ENCODE data around the gene RET.

The RET gene

DNA sequence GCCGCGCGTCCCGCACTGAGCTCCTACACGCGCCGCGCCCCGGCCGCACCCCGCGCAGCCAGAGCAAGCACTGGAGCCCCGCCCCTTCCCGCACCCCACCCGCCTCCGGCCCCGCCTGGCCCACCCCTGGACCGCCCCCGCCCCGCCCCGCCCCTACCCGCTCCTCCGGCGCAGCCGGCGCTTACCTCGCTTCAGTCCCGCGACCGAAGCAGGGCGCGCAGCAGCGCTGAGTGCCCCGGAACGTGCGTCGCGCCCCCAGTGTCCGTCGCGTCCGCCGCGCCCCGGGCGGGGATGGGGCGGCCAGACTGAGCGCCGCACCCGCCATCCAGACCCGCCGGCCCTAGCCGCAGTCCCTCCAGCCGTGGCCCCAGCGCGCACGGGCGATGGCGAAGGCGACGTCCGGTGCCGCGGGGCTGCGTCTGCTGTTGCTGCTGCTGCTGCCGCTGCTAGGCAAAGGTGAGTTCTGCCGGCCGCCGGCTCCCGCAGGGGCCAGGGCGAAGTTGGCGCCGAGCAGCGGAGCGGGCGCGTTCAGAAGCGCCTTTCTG is at the start of gene RET:
Gene RET (plus strand): TSS at position 194 of the 545 bp plus-strand sequence. CDS start 190 bp downstream, at position 384.
- DNase-seq: no peak

DNA sequence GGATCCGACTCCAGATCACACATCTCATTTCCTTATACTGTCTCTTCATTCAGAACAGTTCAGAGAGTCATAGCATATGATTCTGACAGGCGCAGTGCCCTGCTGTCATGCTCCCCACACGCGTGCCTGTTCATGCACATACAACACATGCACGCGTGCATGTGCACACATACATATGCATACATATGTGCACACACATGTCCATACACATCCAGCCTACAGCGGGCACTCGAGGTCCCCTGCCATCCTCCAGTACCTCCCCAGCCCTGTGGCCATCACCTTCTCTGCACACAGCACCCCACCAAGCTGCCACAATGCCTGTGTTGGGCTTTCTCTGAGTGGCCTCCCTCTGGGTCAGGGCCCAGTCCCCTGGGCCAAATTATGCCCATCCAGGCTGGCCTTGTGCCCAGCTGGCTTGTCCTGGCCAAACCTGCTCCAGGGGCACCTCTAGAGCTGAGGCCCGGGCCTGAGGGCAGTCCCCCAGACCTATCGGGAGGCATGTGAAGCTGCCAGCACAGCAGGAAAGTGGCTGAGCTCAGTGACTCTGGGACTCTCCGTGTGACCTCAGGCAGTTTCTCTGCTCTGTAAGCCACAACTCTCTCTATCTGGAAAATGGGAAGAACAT is 49.4 kb upstream of the RET start:
- no peak for DNase-seq

DNA sequence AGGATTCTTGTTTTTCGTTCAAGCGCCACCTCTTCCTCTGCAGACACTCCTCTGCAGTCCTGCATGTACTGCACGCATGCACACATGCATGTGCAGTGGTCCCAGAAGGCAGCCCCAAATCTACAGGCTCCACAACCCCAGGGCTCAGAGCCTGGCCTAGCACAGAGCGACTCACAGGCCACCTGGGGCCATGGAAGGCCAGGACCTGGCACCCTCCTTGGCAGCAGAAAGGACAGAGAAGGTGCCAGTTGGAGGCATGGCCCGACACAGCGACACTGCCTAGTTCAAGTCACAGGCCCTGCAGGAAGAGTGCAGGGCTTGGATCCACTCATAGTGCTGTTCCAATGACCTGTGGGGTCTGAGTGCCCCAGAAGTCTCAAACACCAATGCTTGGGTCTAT is 48.7 kb upstream of the RET start:
- no peak for DNase-seq

DNA sequence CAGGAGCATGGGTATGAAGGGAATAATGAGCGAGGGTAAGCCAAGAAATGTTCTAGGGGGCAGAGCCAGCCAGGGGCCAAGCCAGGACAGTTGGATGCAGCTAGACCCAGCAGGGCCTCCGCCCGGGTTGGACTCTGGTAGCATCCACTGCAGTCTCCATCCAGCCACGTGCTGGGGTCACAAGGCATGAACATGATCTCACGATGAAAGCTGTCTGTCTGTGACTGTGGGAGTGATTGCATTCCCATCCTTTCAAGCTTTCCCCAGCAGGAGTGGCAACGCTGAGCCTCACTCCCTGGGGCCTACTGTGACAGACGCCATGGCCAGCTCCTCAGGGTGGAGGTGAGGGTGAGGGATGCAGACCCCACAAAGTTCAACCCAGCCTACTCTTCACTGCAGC is 47.8 kb upstream of the RET start:
- DNase-seq: no peak

DNA sequence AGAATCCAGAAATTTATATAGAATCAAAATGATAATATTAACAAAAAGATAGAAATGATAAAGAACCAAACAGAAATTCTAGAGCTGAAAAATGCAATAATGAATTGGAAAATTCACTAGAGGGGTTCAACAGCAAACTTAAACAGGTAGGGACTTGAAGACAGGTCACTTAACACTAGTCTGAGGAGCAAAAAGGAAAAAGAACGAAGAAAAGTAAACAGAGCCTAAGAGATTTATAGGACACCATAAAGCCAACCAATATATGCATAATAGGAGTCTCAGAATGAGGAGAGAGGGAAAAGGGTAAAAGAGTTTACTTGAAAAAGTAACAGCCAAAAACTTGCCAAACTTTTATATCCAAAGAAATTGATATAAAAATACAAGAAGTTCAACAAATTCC is 44.3 kb upstream of the RET start:
- DNase-seq: no peak

DNA sequence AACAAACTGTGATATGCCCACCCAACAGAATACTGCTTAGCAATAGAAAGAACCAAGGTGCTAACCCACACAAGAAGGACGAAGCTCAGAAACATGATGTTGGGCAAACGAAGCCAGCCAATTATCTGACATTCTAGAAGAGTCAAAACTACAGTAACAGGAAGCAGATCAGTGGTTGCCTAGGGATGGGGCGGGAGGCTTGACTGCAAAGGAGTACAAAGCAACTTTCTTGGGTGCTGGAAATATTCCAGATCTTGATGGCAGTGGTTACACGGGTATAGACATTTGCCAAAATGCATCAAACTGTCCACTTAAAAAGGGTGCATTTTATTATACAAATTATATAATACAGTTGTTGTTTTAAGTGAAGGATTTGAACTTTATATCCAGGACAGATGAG is 41.1 kb upstream of the RET start:
- no peak for DNase-seq

DNA sequence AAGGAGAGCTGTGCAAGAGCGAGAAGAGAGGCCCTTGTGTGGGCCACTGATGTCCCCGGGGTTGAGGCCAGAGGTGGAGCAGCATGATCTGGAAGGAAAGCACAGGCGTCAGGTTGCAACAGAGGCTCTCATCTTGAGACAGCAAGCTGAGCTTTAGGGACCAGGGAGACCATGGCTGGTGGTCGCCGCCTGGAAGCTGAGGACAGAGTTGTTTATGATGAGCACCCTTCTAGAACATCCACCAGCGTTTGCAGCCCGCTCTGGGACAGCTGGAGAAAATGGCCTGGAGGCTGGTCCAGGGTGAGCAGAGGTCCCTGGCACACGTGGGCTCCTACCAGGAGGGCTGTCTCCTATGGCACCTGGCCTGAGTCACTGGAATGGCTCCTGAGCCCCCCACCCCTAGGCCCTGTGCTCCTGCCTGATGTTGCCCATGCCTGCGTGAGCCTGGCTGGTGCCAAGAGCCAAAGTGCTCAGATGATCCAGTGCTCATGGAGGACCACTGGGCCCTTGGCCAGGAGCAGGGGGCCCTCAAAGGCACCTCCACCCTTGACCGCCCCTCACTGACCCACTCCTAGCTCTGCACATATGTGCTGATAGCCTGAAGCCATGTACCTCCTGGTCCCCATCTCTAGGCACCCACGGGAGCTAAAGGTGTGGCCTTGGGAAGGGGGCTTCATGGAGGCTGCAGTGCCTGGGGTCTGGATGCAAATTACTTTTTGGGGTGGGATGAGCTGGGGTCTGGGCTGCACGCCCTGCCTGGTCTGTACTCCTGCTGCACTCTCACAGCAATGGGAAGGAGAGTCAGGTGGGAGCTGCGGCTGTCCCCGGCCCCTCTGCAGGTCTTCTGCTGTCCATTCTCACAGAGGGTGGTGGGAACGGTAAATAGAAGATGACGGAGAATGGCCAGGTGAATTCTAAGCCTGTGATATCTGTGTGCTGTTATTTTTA is 40.1 kb upstream of the RET start:
- no peak for DNase-seq

DNA sequence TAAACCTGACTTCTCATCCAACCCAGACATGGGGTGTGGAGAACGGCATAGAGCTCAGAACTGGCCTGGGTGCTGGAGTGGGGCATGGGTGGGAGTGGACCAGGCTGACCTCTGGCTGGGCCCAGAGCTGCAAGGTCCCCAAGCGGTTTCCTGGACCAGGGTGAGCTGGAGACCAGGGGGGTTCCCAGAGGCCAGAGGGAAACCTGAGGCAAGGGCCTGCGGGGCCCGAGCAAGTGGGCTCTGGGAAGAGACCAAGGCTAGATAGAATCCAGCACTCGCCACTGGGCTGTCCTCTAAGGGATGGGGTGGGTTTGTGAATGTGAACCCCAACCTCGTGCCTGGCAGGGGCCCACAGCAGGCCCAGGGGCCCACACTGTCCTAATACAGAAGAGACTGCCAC is 39.4 kb upstream of the RET start:
- no peak for DNase-seq

DNA sequence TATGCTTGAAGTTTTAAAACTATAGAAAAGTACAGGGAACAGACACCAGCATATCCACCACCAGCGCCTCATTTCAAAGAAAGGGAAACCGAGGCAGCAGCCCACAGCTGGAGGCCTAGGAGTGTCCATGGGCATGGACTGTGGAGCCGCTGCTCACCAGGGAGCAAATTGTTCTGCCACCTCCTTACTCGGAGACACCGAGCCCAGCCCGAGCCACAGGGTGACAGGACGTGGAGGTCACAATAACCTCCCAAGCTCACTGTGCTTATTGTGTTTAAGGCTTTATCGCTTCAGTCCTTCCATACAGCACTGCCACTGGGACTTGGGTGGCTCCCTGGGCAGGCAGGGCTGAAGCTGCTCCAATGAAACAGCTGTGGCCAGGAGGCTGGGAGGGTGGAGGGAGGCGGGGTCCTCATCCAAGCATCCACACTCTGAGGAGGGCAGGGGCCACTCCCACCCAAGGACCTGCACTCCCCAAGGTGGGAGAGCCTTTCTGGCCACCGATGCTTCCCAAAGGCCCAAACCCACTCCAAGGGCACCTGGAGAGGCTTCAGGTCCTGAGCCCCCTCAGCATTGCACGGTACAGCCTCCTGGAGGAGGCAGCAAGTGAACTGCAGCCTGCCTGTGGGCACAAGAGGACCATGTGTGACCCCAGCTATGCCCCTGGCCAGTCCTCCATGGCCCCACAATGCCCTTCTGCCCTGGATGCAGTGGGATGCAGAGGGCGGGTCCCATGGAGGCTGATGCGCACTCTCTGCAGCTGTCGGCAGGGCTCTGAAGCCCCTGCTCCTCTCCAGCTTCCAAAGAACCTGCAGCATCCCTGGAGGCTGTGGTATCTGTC is 38.7 kb upstream of the RET start:
- no peak for DNase-seq

DNA sequence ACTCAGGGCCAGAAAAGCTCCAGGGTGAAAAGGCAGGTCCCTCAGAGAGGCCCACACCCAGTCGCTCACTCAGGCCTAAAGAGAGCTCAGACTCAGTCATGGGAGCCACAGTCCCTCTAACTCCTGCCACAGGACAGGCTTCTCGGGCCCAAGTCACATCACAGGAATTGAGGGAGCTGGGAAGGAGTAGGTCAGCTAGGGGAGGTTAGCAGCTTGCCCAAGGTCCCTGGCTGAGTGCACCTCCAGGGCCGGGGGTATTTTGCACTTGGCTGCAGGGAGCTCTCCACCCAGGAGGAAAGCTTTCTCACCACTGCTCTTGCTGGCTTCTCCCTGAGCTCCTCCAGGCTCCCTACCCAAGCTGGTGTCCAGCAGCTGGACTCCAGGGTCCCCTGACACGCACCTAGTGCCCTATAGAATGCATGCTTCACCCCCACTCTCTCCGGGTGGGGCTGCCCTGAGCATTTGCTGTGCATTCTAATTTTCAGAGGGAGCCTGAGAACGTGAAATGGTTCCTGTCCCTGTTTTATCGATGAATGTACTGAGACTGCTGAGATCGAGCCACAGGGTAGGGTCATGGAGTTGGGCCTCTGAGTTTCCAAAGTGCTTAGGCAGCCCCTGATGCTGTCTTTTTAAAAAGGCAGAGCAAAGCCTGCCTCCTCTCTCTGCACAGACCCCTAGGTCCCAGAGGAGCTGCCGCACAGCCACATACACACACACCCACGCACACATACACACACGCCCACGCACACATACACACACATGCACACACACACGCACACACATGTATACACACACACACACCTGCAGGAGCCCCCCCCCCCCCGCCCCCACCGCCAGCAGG is 37.9 kb upstream of the RET start:
- DNase-seq: no peak

DNA sequence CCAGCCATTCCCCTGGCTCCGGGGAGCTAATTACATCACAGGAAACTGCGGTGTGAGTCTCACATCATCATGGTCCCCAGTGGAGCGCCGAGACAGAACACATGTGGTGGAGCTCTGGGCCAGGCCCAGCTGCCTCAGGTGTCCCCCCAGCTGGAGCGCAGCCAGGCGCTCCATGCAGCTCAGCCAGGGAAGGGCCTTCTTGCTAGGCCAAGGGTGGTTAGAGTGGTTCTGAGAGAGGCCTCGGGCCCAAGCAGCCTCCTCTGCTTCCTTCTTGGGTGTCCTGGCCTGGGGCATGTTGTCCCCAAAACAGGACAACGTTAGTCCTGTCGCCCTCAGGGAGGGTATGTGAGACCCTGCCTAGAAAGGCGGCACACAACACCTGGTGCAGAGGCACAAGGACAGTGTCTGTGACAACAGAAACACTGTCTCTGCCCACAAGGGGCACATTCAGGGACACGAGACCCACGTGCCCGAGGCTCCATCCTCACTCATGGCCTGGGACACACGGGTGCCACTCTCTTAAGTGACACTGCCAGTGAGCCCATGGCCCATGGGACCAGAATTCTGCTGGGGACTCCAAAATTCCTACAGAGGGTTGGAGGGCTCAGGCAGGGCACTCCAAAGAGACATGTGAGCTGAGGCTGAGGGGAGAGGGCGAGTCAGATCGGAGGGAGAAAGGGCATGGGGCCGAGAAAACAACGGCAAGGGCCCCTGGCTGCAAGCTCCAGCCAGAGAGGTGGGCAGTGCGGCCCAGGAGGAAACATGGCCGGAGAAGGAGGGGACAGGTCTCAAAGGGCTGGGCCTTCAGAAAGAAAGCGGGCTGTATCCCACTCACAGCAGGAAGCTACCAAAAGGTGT is 37.0 kb upstream of the RET start:
- no peak for DNase-seq

DNA sequence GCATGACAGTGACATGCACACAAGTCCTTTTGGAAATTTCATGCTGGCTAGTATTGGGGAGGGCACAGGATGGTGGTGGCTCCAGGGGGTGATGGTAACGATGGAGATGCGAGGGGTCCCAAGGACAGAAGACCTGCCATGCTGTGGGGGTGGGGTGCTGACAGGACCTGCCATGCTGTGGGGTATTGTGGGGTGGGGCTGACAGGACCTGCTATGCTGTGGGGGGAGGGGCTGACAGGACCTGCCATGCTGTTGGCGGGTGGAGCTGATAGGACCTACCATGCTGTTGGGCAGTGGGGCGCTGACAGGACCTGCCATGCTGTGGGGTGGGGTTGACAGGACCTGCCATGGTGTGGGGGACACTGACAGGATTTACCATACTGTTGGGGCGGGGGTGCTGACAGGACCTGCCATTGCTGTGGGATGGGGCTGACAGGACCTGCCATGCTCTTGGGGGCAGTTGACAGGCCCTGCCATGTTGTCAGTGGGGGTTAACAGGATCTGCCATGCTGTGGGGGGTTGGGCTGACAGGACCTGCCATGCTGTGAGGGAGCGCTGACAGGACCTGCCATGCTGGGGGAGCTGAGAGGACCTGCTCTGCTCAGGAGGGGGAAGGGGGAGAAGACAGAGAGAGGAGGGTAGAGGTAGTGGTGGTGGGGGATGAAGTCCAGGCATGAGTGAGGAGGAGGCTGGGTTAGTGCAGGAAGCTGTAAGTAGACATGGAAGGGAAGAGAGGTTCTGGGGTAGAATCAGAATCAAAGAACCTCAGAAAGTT is 36.2 kb upstream of the RET start:
- no peak for DNase-seq

DNA sequence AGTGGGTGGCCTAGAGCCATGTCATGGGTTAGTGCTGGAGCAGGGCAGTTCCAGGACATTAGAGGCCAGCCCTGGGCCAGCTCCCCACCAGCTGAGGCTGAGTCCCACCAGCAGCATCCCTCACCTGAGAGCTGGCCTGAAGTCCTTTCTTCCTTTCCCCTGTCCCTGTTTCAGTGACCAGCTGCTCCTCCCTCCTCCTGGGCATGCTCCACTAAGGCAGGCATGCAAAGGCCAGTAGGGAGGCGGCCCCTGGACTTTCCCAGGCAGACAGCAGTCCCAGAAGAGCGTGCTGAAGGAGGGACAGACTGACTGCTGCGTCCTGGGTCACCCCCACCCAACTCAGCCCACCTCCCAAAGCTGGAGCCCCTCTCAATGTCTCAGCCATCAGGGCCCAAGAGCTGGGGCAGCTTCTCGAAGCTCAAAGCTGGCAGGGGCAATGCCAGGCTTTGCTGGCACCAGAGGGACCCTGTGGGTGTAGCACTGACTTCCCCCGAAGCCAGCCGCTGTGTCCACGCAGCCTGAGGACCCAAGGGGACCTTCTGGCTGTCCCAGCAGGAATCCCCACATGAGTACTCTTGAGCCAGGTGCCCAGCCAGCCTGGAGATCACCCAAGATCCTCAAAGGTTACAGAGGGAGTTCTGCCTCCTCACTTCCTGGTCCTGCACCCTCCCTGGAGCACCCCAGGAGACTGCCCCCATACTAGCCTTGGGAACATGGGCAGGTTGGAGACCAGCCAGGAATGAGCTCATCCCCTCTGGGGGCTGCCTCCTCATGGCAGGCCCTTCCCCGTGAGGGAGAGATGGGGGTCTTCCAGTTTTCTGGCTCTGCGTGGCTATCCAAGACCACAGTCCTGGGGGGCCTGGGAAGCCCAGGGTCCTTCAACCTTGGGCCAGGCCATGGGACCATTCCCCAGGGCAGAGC is 35.2 kb upstream of the RET start:
- DNase-seq: no peak

DNA sequence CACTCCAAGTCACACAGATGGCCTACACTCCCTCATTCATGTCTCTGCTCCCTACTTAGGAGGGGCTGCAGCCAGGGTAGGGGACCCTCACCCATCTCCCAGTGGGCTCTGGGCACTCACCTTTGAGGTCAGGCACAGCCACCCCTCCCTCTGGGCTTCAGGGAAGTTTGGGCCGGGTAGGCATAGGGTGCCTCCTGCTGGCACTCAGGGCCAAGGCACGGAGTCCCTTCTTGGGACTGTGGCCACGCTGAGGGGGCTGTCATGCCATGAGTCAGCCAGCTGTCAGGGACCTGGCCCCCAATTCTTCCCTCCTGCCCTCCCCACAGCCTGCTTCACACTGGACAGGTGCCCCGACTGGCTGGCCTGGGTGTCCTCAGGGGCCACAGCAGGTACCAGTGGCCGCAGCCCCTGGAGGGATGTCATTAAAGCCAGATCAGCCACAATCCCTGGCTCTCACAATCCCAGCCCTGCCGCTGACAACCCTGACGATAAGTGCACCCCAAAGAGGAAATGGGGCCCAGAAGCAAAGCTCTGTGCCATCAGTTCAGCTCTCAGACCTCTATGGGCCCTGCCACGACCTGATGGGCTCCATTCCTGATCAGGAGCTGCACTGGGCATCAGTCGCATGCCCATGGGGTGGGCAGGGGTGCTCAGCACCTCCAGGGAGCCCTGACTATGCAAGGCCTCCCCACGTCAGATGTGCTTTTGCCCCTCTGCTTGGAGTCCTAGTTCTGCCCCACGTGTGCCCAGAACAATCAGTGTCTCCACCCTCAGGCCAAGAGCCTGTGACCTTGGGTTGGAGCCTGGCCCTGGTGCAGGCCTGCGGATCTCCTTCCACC is 34.1 kb upstream of the RET start:
- no peak for DNase-seq

DNA sequence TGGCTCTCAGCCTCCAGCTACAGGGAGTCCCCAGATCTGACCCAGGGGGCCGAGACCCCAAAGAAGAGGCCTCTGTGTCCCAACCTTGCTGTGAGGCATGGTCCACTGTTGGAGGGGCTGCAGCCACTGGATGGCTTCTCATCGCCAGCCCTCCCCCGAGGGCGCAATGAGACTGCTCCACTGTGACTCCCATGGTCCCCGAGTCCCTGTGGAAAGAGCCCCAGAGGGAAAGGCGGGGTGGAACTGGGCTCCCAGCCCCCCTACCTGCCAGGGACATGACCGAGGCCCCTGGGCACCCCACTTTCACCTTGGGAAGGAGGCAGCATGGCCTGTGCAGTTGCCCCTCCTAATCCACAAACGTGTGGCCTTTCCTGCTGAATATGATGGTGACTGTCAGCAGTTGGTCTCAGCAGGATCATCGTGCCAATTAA is 33.5 kb upstream of the RET start:
- no peak for DNase-seq

DNA sequence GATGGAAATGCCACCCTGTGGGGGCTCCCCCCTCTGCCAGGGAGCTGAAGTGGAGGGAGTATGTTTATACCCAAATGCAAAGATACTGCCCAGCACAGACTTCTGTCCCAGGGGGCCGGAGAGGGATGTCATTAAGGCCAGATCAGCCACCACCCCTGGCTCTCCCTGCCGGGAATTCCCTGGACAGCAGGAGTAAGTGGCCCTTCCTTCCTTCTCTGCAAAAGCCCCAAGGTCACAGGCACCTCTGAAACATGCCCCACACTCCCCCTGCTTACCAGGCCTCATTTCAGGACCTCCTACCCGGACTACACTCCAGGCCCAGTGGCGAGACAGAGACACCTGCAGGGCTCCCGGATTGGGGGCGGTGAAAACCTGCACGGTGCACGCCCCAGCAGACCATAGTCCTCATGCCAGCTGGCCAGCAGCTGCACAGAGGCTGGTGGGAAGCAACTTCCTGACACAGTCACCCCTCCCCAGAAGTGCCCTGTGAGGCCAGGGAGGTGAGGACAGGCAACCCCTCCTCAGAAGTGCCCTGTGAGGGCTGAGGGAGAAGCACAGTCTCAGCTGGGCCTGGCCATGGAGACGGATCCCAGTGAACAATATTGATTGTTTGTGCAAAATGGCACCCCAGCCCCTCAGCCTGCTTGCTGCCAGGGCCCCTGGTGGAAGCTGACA is 33.0 kb upstream of the RET start:
- DNase-seq: no peak

DNA sequence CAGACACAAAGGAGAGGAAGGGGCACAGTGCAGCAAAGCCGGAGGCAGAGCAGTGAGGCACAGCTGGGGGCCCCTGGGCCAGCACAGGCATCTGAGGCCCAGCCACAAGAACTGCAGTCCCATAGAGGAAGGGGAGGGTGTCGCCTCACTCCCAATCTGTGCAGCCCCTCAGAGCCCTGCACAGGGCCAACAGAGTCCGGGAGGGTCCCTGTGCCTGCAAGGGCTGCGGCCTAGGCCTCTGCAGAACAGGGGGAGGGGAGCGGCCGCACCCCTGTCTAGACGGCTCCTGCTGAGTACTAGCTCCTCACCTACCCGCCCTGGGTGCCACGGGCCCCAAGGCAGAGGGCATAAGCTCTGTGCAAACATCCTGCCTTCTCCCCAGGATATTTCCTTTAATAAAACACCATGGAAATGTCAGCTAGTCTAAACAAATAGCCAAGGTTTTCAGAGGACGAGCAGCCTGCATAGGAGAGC is 32.4 kb upstream of the RET start:
- DNase-seq: no peak

Data from NCI-H748 treated with DMSO at 0.1 percent for 48 hours (cell line).